Activated T-cell treated with anti-CD3 and anti-CD28 coated beads, Interleukin-2, amount 50 U/mL, for 48 hours (primary cell): ENCODE measurements around the gene IL10.

ENCODE experiments used
- DNase-seq, 2 experiments: peaks; one replicate each; pipeline ENCODE4 v3.0.0-alpha.2; 2020

IL10 gene

DNA sequence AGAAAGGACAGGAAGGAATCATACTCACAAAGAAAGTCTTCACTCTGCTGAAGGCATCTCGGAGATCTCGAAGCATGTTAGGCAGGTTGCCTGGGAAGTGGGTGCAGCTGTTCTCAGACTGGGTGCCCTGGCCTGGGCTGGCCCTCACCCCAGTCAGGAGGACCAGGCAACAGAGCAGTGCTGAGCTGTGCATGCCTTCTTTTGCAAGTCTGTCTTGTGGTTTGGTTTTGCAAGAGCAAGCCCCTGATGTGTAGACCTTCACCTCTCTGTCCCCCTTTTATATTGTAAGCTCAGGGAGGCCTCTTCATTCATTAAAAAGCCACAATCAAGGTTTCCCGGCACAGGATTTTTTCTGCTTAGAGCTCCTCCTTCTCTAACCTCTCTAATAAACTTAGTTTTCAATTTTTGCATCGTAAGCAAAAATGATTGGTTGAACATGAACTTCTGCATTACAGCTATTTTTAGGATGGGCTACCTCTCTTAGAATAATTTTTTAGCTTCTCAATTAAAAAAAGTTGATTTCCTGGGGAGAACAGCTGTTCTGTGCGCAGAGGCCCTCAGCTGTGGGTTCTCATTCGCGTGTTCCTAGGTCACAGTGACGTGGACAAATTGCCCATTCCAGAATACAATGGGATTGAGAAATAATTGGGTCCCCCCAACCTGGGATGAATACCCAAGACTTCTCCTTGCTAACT, at the start of gene IL10:
TSS of gene IL10 (minus strand) at position 252 of the 695 bp plus-strand sequence. CDS start at position 193, 59 bp downstream.
- no peak for DNase-seq

DNA sequence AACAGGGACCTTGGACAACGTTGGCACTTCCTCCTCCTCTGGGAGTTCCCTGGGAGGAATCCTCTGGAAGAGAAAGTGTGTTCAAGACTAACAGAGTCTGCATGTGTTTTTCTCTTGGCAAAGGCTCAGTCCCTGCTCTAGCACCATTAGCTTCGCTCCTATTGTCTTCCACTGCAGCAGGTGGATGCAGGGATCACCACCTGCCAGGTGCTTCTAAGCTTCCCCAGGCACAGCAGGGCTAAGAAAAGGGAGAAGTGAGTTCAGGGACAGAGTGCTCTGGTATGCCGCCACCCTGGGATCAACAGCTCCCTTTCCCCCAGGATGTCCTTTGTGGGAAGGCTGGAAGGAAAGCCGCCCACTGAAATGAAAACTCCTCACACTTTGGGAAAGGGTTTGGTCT, 49.2 kb upstream of the IL10 start:
- no peak for DNase-seq

DNA sequence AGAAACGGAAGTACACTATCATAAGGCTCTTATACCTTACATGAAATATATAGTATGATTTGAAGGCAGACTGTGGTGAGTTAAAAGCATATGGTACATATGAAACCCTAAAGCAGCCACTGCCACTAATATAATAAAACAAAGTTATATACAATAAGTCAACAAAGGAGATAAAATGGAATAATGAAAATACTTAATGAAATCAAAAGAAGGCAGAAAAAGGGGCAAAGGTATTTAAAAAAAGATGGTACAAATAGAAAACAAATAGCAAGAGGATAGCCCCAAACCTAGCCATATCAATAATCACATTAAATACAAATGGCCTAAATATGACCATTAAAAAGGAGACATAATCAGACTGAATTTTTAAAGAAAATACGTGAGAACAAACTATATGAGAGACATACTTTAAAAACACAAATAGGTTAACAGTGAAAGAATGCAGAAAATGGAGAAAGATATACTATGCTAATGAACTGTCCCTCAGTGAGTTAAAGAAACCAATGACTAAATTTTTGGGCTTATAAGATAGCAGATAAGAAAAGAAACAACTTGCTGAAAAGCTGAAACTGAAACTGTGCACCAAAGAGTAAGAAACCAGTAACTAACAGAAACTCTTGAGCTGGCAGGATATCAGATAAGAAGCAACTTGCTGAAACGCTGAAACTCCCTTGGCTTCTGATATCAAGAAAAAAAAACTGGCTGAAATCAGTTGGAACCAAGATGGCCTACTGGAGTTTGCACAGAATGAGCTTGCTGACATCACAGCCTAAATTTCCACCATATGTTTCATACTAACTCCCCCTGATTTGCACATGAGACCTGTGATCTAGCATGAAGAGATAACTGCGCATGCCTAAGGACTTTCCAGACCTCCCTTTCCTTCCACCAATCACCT, 44.3 kb upstream of the IL10 start:
- no peak for DNase-seq

DNA sequence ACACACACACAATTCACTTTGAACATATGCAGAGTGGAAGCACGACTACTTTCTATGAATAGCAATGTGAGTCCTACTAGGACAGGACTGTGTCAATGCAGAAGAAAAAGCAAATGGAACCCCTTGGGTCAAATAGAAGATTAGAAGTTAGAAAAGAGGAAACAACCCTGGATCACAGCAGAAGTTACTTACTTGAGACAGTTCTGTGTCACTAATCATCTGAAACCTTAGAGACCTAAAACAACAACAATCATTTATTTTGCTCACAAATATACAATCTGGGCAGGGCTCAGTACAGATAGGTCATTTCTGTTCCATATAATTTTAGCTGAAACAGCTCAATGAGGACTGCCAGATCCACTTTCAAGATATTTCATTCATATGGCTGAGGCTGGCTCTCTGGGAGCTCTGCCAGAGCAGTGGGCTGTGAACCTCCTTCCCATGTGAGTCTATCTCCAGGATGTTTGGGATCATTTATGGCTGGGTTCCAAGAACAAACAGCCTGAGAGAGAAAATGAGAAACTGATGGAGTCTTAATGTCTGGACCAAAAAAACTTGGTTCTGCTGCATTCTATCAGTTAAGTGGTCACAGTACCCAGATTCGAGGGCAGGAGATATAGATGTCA, 42.5 kb upstream of the IL10 start:
- DNase-seq: no peak

DNA sequence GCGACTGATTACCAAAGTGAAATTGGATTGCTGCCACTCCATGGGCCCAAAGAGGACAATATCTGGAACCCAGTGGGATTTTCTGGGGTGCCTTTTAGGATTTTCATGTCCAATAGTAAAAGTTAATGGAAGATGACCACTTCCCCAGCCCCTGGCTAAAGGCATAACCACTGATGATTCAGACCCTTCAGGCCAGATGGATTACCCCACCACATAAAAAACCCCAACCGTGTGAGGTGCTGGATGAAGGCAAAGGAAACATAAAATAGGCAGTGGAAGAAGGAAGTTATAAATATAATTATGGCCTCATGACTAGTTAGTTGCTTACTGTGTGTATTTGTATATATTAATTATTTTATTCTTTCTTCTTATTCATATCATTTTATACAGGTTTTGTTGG, 40.2 kb upstream of the IL10 start:
- DNase-seq: no peak

DNA sequence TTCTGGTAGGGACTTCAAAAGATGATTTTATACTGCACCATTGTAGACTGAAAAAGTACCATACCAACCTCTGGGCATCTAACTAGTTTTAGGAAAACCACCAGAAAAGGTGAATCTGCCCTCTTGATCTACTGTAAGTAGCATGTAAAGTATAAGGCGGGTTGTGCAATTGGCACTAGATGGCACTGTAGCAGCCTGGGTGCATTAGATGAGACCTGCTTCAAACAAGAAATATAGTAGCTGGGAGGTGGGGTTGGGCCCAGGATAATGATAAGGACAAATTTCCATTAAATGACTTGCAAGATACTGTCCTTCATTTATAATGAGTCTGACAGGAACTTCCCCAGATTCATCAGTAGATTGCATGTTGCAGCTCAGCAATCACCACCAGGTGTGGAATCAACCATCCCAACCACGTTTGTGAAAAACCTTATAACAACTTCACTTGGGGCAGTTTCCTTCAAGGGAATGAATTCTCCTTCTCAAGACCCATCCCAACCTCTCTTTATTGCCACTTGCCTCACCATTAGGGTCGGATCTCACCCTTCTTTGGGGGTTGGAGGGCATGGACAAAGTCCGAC, 37.3 kb upstream of the IL10 start:
- DNase-seq: no peak

DNA sequence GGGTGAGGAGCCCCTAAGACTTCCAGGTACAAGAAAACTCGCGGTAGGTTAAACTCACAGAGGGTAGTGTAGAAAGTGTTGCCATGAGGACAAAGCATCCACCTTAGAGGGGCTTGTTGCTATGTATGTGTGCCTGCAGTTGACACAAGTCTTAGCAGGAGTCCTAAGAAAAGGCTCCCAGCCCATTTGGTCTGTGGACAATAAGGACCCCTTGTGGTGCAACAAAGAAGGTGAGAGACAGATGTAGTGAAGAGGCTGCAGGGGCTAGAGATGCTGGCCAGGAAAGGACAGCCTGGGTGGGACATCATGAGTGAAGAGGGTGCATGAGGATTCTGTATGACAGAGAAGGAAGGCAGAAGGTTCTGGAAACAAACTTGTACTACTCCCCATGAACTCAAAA, 36.3 kb upstream of the IL10 start:
- peak in 1 of 2 experiments; percentile 59 for DNase-seq

DNA sequence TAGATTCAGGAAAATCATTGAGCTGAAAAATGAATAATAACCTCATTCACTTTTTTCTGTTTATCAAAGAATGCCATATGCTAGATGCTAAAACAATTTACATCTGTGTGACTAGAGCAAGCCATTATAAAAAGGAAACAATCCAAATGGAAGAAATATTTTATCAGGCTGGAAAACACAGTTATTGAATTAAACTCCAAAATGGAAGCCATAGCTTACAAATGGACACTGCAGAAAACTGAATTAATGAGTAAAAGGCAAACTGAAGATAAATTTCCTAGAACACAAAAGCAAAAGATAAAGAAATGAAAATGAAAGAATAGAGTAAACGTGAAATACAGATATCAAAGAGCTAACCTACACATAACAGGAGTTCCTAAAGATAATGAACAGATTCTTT, 33.1 kb upstream of the IL10 start:
- DNase-seq: no peak

DNA sequence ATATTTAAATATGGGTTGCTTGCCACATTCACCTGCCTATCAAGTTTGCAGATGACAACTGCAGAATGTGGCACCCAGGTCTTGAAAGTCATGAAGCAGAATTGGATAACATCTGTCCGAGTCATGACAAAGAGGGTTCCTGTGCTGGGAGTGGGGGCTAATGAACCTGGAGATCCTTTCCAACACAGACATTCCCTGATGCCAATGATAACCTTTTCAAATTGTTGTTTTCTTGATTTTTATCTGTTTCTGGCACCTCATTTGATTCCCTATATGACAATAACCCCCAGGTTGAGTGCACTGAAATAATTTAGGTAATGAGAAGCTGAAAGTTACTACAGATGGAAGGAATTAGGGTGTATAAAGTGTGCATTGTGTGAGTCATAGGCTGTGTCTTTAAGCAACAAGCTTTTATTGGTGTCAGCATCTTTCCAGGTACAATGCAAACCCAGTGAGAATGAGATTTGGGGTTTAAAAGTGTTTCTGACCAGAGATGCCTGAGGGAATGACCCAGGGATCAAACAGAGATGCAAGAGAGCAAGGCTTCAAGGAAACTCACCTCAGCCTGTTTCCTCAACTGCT, 32.0 kb upstream of the IL10 start:
- no peak for DNase-seq

DNA sequence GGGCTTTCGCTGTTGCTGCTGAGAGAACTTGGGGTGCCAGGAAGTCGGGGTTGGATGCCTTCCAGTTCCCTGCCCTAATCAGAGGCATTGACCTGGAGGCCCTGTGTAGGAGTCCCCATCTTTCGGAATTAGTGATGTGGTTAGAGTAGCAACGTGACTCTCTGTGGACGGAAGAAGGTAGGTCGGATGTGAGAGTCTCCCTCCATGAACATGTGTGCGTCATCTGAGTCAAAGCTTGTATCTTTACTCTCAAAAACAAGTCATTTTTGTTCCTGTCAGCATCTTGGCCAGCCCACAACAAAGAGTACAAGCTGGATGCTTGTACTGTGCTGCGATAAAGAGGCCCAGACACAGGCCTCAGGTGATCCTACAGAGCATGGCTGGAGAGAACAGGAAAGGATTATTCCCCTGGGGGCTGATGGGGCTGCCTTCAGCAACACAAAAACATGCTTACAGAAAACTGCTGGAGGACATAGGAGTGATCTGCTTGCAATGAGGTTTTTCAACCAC, 31.0 kb upstream of the IL10 start:
- DNase-seq: peak; percentile 77 to 81

DNA sequence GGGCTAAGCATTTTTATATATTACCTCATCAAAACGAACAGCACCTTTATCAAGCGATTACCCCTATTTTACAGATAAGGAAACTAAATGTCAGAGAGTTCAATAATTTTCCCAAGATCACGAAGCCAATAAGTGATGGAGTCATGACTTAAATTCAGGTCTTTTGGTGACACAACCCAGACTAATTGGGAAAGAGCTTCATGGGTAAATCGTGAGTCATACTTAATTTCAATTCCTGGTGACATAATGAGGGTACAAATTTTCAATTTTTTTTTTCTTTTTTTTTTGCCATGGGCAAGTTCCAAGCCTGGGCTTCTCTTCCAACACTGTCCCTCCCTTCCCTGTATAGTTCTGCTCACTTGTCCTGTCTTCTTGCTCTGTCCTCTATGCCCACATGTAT, 30.1 kb upstream of the IL10 start:
- DNase-seq: no peak

DNA sequence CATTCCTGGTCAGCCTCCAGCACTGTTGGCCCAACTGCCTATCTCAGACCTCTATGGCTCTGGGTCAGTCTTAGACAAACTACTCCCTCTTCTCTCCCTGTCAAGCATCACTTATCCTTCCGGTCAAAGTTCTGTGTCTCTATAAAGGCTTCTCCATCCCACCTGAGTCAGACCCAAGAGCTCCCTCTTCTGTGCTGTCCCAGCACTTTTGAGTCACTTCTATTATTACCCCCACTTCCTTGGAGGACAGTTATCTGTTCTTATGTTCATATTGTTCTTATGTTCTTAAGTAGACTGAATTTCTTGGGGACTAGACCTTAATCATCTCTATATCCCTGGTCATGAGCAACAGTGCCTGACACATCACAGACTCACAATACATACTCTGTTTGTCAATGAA, 29.2 kb upstream of the IL10 start:
- no peak for DNase-seq

DNA sequence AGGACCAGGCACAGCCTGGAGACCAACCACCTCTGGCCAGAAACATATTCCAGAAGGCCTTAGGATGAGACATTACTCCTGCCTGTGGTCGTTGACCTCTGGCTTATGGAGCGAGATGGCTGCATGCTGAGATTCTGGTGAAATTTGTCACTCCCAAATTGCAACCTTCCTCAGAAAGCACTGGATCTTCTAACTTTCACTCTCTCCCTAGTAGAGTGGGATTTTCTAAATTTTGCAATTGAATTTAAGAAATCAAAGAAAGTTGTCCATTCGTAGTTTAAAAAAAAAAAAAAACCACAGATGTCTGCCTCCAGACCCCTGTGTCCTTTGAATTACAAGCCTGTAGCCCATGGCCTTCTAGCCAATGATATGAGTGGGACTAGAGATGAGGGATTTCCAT, 28.6 kb upstream of the IL10 start:
- no peak for DNase-seq

DNA sequence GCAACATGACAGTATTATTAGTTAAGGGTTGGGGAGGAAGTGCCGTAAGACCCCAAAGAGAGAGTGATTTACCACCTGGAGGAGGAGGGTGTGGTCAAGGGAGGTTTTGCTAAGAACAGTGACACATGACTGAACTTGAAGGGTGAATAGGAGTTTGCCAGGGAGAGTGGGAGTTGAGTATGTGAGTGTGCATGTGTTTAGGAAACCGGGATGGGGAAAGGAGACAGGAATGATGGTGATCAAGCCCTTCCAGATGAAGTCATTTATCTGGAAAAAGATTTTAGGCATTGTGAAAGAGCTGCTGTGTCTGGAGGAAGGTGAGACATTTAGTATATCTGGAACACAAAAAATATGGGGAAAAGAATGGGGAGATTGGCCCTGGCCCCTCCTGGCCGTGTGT, 28.1 kb upstream of the IL10 start:
- DNase-seq: no peak

DNA sequence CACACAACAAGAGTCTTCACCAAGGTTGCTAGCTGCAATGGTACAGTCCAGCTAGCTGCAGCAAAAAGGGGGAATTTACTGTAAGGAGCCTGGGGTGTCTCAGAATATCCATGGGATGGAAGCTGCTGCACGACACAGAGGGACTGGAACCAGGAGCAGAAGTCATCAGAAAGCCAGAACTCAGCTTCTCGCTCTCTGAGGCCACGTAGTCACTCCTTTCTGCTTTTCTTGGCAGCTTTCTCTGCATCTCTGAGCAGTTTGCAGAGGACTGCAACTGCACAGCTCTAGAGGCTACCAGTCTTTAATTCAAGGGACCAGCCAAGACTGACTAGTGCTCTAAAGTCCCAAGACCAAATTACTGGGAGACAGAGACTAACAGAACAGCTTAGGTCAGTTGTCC, 27.0 kb upstream of the IL10 start:
- no peak for DNase-seq

DNA sequence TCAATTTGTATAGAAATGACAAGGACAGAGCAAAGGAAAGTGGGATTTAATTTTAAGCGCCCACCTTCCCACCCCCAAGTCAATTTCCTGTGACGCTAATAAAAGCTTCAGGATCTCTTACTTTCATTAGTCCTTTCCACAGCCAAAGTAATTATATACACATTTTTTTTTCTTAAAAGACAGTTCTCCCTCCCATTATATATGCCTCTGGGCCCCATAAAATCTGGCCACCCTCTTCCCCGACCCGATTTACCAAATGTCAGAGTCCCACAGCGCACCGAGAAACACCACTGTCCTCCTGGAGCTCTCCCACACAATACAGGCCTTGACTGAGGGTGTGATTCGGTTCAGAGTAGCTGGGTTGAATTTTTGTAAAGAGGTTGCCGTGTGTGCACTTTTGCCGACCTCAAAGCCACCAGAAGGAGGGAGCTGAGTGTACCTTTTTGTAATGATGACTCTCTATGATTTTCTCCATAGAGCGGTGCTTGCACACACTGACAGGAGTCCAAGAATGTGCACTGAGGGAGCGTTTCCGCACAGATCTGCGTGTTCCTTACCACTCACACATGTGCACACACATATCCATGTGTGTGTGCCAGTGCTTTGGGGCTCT, 26.2 kb upstream of the IL10 start:
- DNase-seq: peak in 1 of 2 experiments; percentile 54

DNA sequence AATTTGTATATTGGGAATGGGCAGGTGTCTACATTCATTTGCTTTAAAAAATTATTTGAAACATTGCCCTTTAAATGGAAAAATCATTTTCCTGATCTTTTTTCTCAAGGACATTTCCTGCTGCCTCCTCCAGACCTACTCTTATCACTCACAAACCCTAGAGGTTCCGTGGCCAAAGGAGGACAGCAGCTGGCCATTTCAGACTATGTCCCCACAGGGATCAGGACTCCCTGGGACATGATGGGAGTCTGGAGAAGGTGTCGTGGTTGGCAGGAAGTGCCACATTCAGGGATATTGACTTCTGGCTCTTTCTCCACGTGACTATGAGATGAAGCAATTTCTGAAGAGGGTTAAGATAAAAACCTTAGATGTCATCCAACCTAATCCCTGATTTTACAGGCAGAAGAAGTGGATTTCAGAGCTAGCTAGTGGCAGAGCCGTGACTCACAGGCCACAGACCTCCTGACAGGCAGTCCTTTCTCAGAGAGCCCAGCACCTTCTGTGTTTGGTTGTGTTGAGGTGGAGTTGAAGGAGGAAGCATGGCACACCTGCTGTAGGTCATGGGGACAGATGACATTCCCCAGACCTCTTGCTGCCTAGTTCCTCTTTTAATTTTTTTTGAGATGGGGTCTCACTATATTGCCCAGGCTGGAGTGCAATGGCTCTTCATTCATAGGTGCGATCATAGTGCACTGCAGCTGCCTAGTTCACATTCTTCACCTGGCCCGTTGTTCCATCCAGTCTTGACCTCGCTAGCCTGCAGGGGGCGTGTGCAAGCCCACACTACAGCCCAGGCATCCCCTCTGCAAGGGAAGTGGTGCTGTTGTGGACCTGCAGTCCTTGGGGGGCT, 25.5 kb upstream of the IL10 start:
- DNase-seq: no peak

DNA sequence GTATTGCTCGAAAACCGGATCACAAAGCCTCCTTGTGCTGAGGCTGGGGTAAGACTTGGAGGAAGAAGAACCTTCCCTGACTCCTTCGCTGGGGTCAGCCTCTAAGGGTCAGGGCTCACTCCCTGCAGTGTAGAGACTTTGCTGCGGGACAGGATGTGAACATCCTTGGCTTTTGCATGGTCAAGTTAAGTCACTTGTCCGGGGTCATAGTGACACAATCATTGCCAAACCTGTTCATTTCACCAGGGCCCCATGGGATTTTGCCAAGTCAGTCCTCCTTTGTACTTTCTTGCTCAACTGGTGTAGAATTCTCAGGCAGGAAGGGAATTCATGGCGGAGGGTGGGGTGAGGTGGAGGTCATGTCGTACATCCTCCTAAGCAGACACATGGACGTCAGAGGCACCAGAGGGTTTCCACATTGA, 24.7 kb upstream of the IL10 start:
- DNase-seq: no peak

DNA sequence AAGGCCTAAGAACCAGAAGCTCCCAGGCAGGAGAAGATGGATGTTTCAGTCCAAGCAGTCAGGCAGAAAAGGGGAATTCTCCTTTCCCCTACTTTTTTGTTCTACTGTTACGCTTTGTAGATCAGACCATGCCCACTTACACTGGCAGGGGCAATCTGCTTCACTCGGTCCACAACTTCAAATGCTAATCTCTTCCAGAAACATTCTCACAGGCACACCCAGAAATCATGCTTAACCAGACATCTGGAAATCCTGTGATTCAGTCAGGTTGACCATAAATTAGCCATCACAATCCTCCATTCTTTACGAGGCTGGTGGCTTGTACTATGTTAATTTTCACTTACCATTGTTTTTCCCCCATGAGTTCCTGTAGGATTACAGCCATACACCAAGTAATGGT, 23.8 kb upstream of the IL10 start:
- no peak for DNase-seq

DNA sequence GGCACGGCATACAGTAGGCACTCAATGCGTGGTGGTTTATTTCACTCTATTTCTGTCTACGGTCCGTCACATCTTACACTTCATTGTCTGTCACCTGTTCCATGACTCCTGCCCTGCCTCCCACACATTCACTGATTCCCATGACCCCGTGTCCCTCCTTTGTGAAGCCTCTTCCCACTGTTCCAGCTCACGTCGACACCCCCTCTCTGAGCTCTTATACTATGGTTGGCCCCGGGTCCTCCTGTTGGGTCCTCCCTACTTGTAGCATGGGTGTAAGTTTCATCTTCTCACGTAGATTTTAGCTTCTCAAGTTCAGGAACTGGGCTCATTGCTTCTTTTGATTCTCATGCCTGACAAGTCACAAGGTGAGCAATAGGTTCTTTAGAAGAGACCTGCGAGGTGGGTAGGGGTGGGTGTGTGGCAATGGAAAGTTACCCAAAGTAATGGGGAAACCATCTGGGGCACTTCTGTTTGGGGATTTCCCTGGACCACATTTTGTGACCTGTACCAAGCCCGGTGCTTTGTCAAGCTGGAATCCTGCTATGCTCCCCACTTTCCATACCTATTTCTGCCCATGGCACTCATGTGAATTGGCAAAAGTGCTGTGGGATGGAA, 22.1 kb upstream of the IL10 start:
- DNase-seq: peak; percentile 70

DNA sequence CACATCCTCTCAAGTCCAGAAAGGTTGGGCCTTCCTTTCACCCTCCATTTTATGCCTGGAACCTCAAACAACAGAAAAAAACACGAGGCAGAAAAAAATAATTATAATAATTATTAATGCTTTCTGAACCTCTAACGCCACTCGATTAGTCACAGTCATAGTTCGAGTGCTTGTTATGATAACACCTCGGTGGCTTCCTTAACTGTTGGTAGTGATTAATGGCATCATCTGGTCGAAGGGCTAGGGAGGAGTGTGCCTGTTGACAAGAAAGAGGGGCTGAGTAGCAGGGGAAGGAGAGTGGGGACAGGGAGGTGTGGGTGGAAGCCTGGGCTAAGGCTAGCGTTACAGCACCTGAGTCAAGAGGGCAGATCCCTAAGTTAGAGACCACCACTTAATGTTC, 21.3 kb upstream of the IL10 start:
- no peak for DNase-seq
